Spinal cord (tissue), 10 donors: ENCODE results near the gene RPRD1B. TPM values are rescaled to one million over a fixed set of nuclear protein-coding genes. Genes with fewer than 3 reads are reported as not detected.

ENCODE experiments used
- DNase-seq, 6 donors: peaks; one replicate each; pipeline versions ENCODE4 v3.0.0 to v3.0.0-alpha.2; 2013 to 2015; ENCODE audit warnings: low spot score in 6 of 6, low read depth in 4 of 6
- H3K27ac ChIP-seq: one replicate; pipeline ENCODE4 v1.5.1; 2013; ENCODE audit warnings: low read depth, low read length, control low read depth
- H3K27me3 ChIP-seq: one replicate; pipeline ENCODE4 v1.6.1; 2013; ENCODE audit warnings: low read length; ENCODE audit not compliant: control insufficient read depth, insufficient read depth
- H3K36me3 ChIP-seq: one replicate; pipeline ENCODE4 v1.6.1; 2013; ENCODE audit warnings: low read length; ENCODE audit not compliant: control insufficient read depth, insufficient read depth
- H3K4me1 ChIP-seq: one replicate; pipeline ENCODE4 v1.6.1; 2013; ENCODE audit warnings: low read length; ENCODE audit not compliant: control insufficient read depth, insufficient read depth
- H3K4me3 ChIP-seq: one replicate; pipeline ENCODE4 v1.5.1; 2013; ENCODE audit warnings: low read depth, low read length, control low read depth
- H3K9me3 ChIP-seq: one replicate; pipeline ENCODE4 v1.6.1; 2013; ENCODE audit warnings: low read length; ENCODE audit not compliant: control insufficient read depth, insufficient read depth
- WGBS: methylation state at CpG from one replicate; pipeline ENCODE4 v1.1.5; 2013; ENCODE audit warnings: missing lambda C conversion rate; ENCODE audit not compliant: insufficient coverage; 5-methylcytosine and 5-hydroxymethylcytosine counted together
- polyA plus RNA-seq, 2 donors: library from polyadenylated mRNA; unstranded; fragments of 120-200 nt; gene quantifications; one replicate each; pipeline ENCODE4 v1.2.1, GENCODE V29; 2013; ENCODE audit not compliant: insufficient read length in 2 of 2
- total RNA-seq, 2 donors: library from RNA; depleted of rRNA in 1 of 2; stranded (reverse); fragments of 120-200 nt in 1 of 2; fragments of >200 nt in 1 of 2; gene quantifications; one replicate each; pipeline versions ENCODE4 v1.2.3 to v1.2.4, GENCODE V29; 2013 to 2014
- donor health status: healthy.

The RPRD1B gene
- total and polyA plus RNA-seq, 4 donors = 25.4 to 32.6 (median 27.6) TPM

DNA sequence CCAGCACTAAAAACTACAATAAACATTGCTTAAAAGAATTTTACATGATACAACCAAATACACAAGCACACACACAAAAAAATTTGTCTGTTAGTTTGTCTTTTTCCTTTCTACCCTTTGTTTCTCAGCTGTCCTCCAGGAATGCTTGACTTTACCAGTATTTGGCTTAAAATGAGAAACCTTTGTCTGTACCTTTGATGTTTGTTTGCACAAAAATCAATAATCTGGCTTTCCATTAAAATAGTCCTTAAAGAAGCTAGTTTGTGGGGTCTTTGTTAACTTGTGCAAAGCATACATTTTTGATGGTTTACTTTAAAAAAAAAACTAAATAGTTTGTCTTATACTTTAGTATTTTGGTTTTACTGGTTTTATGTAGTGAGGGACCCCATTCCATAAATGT, 49.3 kb downstream of the RPRD1B start:
- peaks cover 29% of the 10 kb centered on the region for H3K36me3 ChIP-seq
- no peak overlapping the region for H3K4me3 ChIP-seq
- H3K27me3 ChIP-seq = no peaks in the 10 kb centered on the region
- H3K27ac ChIP-seq = no peak overlapping the region
- DNase-seq = no peak
- H3K4me1 ChIP-seq = peaks cover 3% of the 10 kb centered on the region
- H3K9me3 ChIP-seq = no peaks in the 10 kb centered on the region

DNA sequence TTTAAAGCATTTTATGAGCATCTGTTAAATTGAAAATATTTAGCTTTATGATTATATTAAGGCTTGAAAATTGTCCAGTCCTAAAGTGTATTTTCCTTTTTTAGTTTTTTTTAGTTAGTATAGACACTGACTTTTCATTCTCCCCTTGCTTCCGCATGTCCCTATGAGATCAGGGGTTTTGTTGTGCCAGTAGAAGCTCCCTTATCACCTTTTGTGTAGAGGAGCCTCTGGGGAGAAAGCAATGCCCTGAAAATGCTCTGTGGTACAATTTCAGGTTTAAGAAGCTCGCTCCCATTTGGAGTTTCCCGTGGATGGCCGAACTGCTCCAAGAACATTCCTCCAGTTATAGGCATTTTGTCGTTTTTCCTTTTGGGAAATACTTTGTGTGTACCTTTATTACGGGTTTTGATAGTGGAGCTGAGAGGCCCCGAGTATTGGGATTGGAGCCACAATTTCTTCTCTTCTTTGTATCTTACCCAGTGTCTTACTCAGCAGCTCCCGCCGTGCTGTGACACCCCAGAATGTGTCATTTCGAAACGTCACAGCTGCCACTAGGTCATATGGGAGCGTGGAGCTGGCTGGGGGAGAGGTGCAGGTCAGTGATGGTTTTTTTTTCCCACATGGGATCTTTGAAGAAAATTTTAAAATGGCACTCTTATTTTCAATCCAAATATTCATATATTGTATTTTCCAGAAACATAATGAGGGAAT, 49.9 kb downstream of the RPRD1B start:
- no peak overlapping the region for H3K4me3 ChIP-seq
- peaks cover 3% of the 10 kb centered on the region for H3K4me1 ChIP-seq
- DNase-seq = no peak
- peaks cover 32% of the 10 kb centered on the region for H3K36me3 ChIP-seq
- H3K9me3 ChIP-seq = no peaks in the 10 kb centered on the region
- no CpG with 5 or more reads among the region's 12 CpGs for WGBS
- H3K27me3 ChIP-seq = no peaks in the 10 kb centered on the region
- H3K27ac ChIP-seq = peak overlapping the region; percentile 7

DNA sequence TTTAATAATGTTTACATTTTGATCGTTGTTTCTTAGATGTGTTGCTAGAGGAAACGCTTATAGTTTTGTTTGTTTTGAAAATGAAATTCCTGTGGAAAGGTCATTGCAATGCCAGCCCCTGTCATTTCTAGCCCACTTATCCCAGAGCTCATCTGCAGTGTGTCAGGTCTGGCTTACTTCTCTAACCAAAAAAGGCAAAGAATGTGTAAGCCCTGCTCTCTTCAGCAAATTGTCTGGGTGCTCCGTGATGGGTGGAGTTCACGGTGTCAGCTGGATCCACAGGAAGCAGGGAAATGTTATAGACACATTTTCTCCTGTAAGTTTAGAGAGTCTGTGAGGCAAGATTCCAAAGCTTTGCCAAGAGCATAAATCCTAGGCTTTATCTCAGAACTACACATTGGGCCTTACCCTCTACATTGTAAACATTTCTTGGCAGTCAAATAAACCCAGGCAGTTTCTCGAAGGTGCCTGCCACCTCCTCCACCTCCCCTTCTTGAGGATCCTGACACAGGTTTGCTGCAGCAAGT, 50.9 kb downstream of the RPRD1B start:
- H3K4me1 ChIP-seq = peaks cover 3% of the 10 kb centered on the region
- no peaks in the 10 kb centered on the region for H3K9me3 ChIP-seq
- peak overlapping the region; percentile 47 for H3K27ac ChIP-seq
- H3K27me3 ChIP-seq = no peaks in the 10 kb centered on the region
- WGBS = 80% methylated on average over 5 of the region's 5 CpGs
- peaks cover 39% of the 10 kb centered on the region for H3K36me3 ChIP-seq
- no peak overlapping the region for H3K4me3 ChIP-seq
- DNase-seq = peak in 1 of 6 donors; percentile 15

- Histone ChIP-seq H3K4me3 (no peak overlapping the region), H3K4me1 (peaks cover 3% of the 10 kb centered on the region), H3K36me3 (peaks cover 44% of the 10 kb centered on the region), H3K27me3 (no peaks in the 10 kb centered on the region), H3K27ac (peak overlapping the region; percentile 47), H3K9me3 (no peaks in the 10 kb centered on the region)
- WGBS = 77% methylated on average over 7 of the region's 10 CpGs
- DNase-seq = no peak
Measured at GRCh38 chr20:38085026-38085425, 51.5 kb downstream of the RPRD1B start.

DNA sequence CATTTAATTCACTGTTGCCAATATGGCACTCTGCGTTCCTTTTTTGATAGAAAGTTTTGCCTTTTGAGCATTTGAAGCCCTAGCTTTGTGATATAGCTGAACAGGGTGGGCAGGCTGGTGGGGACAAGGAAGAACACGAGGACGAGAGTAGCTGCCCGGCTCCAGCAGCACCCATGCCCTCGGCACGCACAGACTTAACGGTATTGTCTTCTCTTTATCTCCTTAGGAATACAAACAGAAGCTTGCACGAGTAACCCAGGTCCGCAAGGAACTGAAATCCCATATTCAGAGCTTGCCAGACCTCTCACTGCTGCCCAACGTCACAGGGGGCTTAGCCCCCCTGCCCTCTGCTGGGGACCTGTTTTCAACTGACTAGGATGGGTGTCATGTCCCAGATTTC, 56.0 kb downstream of the RPRD1B start:
- no peak for DNase-seq
- Histone ChIP-seq H3K27ac (no peak overlapping the region), H3K4me3 (no peak overlapping the region), H3K36me3 (peaks cover 42% of the 10 kb centered on the region), H3K27me3 (no peaks in the 10 kb centered on the region), H3K4me1 (peaks cover 7% of the 10 kb centered on the region), H3K9me3 (no peaks in the 10 kb centered on the region)
- 80% methylated on average over 7 of the region's 10 CpGs for WGBS

DNA sequence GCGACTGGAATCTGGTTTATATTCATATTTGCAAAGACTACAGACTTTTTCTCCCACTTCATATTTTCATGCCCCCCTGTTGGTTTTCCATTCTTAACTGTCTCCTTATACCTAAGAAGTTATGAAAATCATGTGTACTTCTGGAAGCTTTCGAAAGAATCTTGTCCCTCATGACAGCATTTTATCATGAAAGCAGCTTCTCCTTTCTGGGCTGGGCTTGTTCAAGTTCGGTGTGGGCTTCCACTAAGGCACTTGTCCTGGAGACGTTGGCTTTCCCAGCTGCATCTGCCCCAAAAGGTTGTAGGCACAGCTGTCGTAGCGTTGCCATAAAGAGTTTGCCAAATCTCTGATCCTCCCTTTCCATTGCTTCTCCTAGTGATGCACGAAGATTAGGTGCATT, 56.5 kb downstream of the RPRD1B start:
- Histone ChIP-seq H3K36me3 (peaks cover 37% of the 10 kb centered on the region), H3K9me3 (no peaks in the 10 kb centered on the region), H3K4me1 (peaks cover 4% of the 10 kb centered on the region), H3K27me3 (no peaks in the 10 kb centered on the region), H3K4me3 (no peak overlapping the region), H3K27ac (no peak overlapping the region)
- 77% methylated on average over 5 of the region's 7 CpGs for WGBS
- no peak for DNase-seq

- peak in 1 of 6 donors; percentile 60 for DNase-seq
- Histone ChIP-seq H3K36me3 (peaks cover 34% of the 10 kb centered on the region), H3K4me1 (peaks cover 9% of the 10 kb centered on the region), H3K27me3 (no peaks in the 10 kb centered on the region), H3K4me3 (no peak overlapping the region), H3K27ac (peak overlapping the region; percentile 40), H3K9me3 (no peaks in the 10 kb centered on the region)
- WGBS = 17% methylated on average over 1 of the region's 6 CpGs
Measured at GRCh38 chr20:38091441-38092216, 58.1 kb downstream of the RPRD1B start.

DNA sequence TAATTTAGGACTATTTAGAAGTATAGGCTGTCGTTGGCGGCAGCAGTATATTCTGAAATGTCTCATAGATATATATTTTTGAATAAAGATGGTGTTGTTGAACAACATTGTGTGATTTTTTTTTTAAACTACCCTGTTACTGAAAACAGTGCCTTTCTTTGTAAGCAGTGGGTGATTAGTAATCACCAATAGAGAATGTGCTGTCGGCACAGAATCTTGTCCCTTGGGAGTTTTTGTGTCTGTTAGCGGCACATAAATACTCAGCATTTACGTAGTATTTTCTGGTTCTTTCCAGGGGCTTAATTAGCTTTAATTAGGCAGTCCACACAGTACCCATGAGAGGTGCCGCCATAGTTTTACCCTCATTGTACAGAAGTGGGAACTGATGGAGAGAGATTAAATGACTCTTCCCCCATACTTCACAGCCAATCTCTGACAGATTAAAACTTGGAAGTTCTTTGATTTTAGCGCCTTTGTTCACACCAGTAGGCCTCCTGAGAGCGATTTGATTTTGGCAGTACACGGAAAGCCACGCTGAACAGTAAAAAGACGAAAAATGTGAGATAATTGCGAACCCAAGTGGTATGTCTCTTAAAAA, 58.8 kb downstream of the RPRD1B start:
- WGBS = 50% methylated on average over 6 of the region's 12 CpGs
- Histone ChIP-seq H3K36me3 (peaks cover 28% of the 10 kb centered on the region), H3K27ac (peak overlapping the region; percentile 1), H3K9me3 (no peaks in the 10 kb centered on the region), H3K4me3 (no peak overlapping the region), H3K4me1 (peaks cover 9% of the 10 kb centered on the region), H3K27me3 (no peaks in the 10 kb centered on the region)
- peak in 2 of 6 donors; percentile 82 to 93 for DNase-seq

- H3K27ac ChIP-seq = peak overlapping the region; percentile 1
- DNase-seq = no peak
- H3K4me1 ChIP-seq = peaks cover 9% of the 10 kb centered on the region
- no peaks in the 10 kb centered on the region for H3K27me3 ChIP-seq
- no peaks in the 10 kb centered on the region for H3K9me3 ChIP-seq
- H3K4me3 ChIP-seq = no peak overlapping the region
- H3K36me3 ChIP-seq = peaks cover 26% of the 10 kb centered on the region
Measured at GRCh38 chr20:38092915-38093314, 59.4 kb downstream of the RPRD1B start.
